Tracheal epithelial cell (primary cell): ENCODE data around the gene TRIM74. TPM values are rescaled to one million over a fixed set of nuclear protein-coding genes. Genes with fewer than 3 reads are reported as not detected.

Experiments
- total RNA-seq: library from RNA; depleted of rRNA; stranded (reverse); fragments of >200 nt; gene quantifications from 2 replicates; pipeline ENCODE4 v1.2.1, GENCODE V29; 2014

The TRIM74 gene
- total RNA-seq: not detected in 2 replicates

DNA sequence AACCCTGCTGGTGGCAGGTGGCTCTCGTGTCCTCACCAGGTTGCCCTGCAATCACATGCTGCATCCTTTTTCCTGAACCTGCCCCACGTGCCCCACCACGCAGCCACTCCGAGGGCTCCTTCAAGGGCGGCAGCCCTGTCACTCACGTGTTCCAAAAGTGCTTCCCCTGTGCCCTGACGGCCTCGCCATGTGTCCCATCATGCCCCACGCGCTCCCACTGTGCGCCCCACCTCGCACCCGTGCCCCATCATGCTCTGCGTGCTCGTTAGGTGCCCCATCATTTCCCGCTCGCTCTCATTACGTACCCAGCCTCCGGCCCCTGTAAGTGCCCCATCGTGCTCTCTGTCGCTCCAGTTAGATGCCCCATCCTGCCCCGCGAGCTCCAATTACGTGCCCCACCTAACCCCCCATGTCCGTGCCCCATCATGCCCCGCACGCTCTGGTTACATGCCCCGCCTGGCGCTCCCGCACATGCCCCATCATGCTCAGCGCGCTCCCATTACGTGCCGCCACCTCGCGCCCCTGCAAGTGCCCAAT is at the start of gene TRIM74:
Gene TRIM74 (minus strand): TSS at position 487 of the 537 bp plus-strand sequence. CDS start 3,309 bp downstream, outside the sequence.

DNA sequence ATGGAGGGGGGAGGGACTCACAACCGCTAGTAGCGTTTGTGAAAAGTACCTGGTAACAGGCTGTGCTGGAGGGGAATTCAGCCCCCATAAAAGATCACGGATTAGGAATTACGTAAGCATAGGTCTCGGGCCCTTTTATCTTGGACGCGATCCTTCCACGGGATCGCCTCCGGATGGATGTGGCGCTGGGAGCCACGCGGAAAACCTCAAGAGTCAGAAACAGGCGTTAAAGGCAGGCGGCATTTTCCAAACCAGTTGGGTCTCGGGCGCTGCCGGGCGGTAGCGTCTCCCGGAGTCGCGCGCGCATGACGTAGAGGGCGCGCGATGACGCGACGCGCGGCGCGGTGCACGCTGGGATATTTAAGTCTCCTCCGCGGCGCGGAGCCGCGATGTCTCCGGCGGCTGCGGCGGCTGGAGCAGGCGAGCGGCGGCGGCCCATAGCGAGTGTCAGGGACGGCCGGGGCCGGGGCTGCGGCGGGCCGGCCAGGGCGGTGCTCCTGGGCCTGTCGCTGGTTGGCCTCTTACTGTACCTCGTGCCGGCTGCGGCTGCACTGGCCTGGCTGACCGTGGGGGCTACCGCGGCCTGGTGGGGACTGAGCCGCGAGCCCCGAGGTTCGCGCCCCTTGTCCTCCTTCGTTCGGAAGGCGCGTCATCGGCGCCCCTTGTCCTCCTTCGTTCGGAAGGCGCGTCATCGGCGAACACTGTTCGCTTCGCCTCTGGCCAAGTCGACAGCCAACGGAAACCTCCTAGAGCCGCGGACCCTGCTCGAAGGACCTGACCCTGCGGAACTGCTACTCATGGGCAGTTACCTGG is 44.3 kb downstream of the TRIM74 start, which contains the start of gene POM121:
Gene POM121 (plus strand): TSS at position 363 of the 813 bp plus-strand sequence. CDS start 27 bp downstream, at position 390.

Other genes with a start within 250 kb of the TRIM74 start
- gene TYW1B, start 141.3 kb downstream of the TRIM74 start, total RNA-seq: 0.85 and 2.7 TPM in 2 replicates
- 4.8 and 5.8 TPM in 2 replicates for gene POM121, start 44.4 kb downstream of the TRIM74 start, total RNA-seq
- not detected in 2 replicates for gene SPDYE8, start 60.3 kb upstream of the TRIM74 start, total RNA-seq
- gene SPDYE11, start 88.4 kb upstream of the TRIM74 start, total RNA-seq: not detected in 2 replicates
- not detected in 2 replicates for gene SPDYE9, start 116.6 kb upstream of the TRIM74 start, total RNA-seq